Aorta (tissue), 5 donors: ENCODE data around the gene WDR11. TPM values are rescaled to one million over a fixed set of nuclear protein-coding genes. Genes with fewer than 3 reads are reported as not detected.

Experiments
- ATAC-seq: fragments of 200-7000 bp; cut with Tn5 transposase; one replicate; pipeline ENCODE4 v1.9.1; 2022; ENCODE audit warnings: moderate library complexity; ENCODE audit not compliant: low FRiP score
- DNase-seq, 2 donors: peaks; one replicate each; pipeline ENCODE4 v3.0.0-alpha.2; 2020
- H3K27ac ChIP-seq, 2 donors: one replicate each; pipeline ENCODE4 v1.5.1; 2013; ENCODE audit warnings: low read length in 2 of 2, mild to moderate bottlenecking in 2 of 2, moderate library complexity in 2 of 2, control low read depth in 1 of 2, inconsistent platforms in 1 of 2, low read depth in 1 of 2
- H3K27me3 ChIP-seq, 2 donors: one replicate each; pipeline ENCODE4 v1.6.1; 2013; ENCODE audit warnings: control low read depth in 1 of 2, low read length in 1 of 2, mild to moderate bottlenecking in 1 of 2, moderate library complexity in 1 of 2; ENCODE audit not compliant: insufficient read depth in 2 of 2, control insufficient read depth in 1 of 2
- H3K36me3 ChIP-seq, 2 donors: one replicate each; pipeline ENCODE4 v1.6.1; 2013; ENCODE audit warnings: control low read depth in 1 of 2, low read length in 1 of 2, mild to moderate bottlenecking in 1 of 2; ENCODE audit not compliant: insufficient read depth in 2 of 2, control insufficient read depth in 1 of 2
- H3K4me1 ChIP-seq, 2 donors: one replicate each; pipeline ENCODE4 v1.6.1; 2013; ENCODE audit warnings: low read length in 2 of 2, control low read depth in 1 of 2, mild to moderate bottlenecking in 1 of 2, moderate library complexity in 1 of 2; ENCODE audit not compliant: insufficient read depth in 2 of 2, control insufficient read depth in 1 of 2
- H3K4me3 ChIP-seq, 2 donors: one replicate each; pipeline ENCODE4 v1.5.1; 2013; ENCODE audit warnings: low read length in 2 of 2, control low read depth in 1 of 2, mild to moderate bottlenecking in 1 of 2
- H3K9me3 ChIP-seq: one replicate; pipeline ENCODE4 v1.6.1; 2013; ENCODE audit warnings: mild to moderate bottlenecking, low read length; ENCODE audit not compliant: control insufficient read depth
- WGBS, 2 donors: extraction: QIAGEN DNeasy Blood & Tissue Kit; methylation state at CpG; one replicate each; pipeline ENCODE4 v1.1.7; 2013; 5-methylcytosine and 5-hydroxymethylcytosine counted together
- intact Hi-C, 2 donors: fragments of 100-400 bp; cut with DNase I; formaldehyde crosslinking; loops; one replicate each; pipeline versions ENCODE4 v1.14.2 to v1.15.0; 2022
- polyA plus RNA-seq, 2 donors: library from polyadenylated mRNA; stranded (reverse); fragments of 200-250 nt; gene quantifications; one replicate each; pipeline ENCODE4 v1.2.3, GENCODE V29; 2013
- total RNA-seq, 2 donors: library from RNA; stranded (reverse); fragmentation: NEBNext Ultra II Directional; extraction: Animal tissue kit (Norgen Biotek cat#: 25700); gene quantifications; one replicate each; pipeline ENCODE4 v1.2.1, GENCODE V29; 2021
- donor health status: healthy with polysubstance abuse.
- donor health status: Bipolar disorder and iron deficiency.
- donor health status: DM: no; HTN: no; CAD: no.
- donor health status: DM: no; HTN: no; CAD: no.
- donor health status: DM: yes; HTN: yes; CAD: no.

Gene WDR11
- total and polyA plus RNA-seq, 4 donors, result 15.4 to 72.4 (median 40.5) TPM

- H3K36me3 ChIP-seq, result no peaks in the 10 kb centered on the region
- DNase-seq, result no peak
- H3K4me3 ChIP-seq, result no peak overlapping the region
- 62 to 71% methylated on average over 6 of the region's 6 CpGs for WGBS, 2 donors
- H3K27me3 ChIP-seq, result peaks cover 0 to 6% of the 10 kb centered on the region in 2 donors
- H3K27ac ChIP-seq, result no peak overlapping the region
- intact Hi-C loops, result no loop called here
- ATAC-seq, result no peak
- no peaks in the 10 kb centered on the region for H3K4me1 ChIP-seq
- peaks cover 1% of the 10 kb centered on the region for H3K9me3 ChIP-seq
These were observed 17.8 kb upstream of the WDR11 start for GRCh38 chr10:120833222-120833928.

- intact Hi-C loops, result no loop called here
These were observed 15.6 kb upstream of the WDR11 start for GRCh38 chr10:120835603-120836002.

DNA sequence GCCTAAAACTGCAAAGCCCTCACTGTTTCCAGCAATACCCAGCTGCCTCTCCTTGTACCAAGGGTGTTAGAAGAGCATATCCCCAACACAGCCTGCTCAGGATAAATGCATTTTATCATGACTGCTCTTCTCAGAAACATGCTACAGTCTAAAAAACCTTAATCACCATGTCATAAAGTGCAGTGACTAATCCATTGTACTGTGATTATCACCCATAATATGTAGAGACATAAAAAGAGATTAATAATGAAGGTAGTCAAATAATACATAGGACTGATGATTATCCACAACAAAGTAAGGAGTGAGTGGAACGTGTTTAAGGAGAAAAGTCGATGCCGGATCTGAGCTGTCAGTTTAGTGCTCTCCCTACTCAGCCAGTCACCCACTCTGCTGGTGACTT is 12.2 kb upstream of the WDR11 start:
- WGBS, 2 donors, result 85 to 87% methylated on average over 3 of the region's 3 CpGs
- H3K36me3 ChIP-seq, result no peaks in the 10 kb centered on the region
- intact Hi-C loops, result no loop called here
- no peaks in the 10 kb centered on the region for H3K4me1 ChIP-seq
- ATAC-seq (no peak), DNase-seq (no peak)
- peaks cover 1% of the 10 kb centered on the region for H3K9me3 ChIP-seq
- no peaks in the 10 kb centered on the region for H3K27me3 ChIP-seq
- no peak overlapping the region for H3K27ac ChIP-seq
- no peak overlapping the region for H3K4me3 ChIP-seq

More at GRCh38 chr10:120835603-120836002, 15.6 kb upstream of the WDR11 start:
- no peaks in the 10 kb centered on the region for H3K4me1 ChIP-seq
- DNase-seq (no peak), ATAC-seq (no peak)
- no peak overlapping the region for H3K27ac ChIP-seq
- no peaks in the 10 kb centered on the region for H3K36me3 ChIP-seq
- H3K4me3 ChIP-seq, result no peak overlapping the region
- 54 to 55% methylated on average over 2 of the region's 2 CpGs for WGBS, 2 donors
- peaks cover 0 to 4% of the 10 kb centered on the region in 2 donors for H3K27me3 ChIP-seq
- H3K9me3 ChIP-seq, result peaks cover 1% of the 10 kb centered on the region

GRCh38 chr10:120841522-120842189 is 9.5 kb upstream of the WDR11 start:
- H3K27ac ChIP-seq, result no peak overlapping the region
- WGBS, 2 donors, result 71 to 76% methylated on average over 1 of the region's 1 CpG
- H3K27me3 ChIP-seq, result no peaks in the 10 kb centered on the region
- H3K36me3 ChIP-seq, result no peaks in the 10 kb centered on the region
- DNase-seq, result no peak
- no peak overlapping the region for H3K4me3 ChIP-seq
- H3K9me3 ChIP-seq, result no peaks in the 10 kb centered on the region
- intact Hi-C loops, result no loop called here
- H3K4me1 ChIP-seq, result no peaks in the 10 kb centered on the region
- ATAC-seq, result no peak

DNA sequence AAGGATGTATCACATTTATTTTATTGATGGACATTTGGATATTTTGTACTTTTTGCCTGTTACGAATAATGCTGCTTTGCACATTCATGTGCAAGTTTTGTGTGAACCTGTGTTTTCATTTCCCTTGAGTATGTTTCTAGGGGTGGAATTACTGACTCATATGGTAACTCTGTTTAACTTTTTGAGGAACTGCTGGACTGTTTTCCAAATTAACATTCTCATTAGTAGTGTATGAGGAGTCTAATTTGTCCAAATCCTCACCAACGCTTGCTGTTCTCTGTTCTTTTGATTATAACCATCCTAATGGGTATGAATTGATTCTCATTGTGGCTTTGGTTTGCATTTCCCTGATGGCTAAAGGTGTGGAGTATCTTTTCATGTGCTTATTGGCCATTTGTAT is 3.2 kb downstream of the WDR11 start:
- Histone ChIP-seq H3K4me1 (peaks cover 0 to 2% of the 10 kb centered on the region in 2 donors), H3K4me3 (no peak overlapping the region), H3K36me3 (peaks cover 0 to 2% of the 10 kb centered on the region in 2 donors), H3K9me3 (no peaks in the 10 kb centered on the region), H3K27me3 (no peaks in the 10 kb centered on the region), H3K27ac (no peak overlapping the region)
- ATAC-seq (no peak), DNase-seq (no peak)
- intact Hi-C loops, result no loop called here
- 93 to 95% methylated on average over 2 of the region's 2 CpGs for whole genome bisulfite sequencing, 2 donors

GRCh38 chr10:120861178-120861855 is 10.2 kb downstream of the WDR11 start:
- 84 to 85% methylated on average over 2 of the region's 2 CpGs for WGBS, 2 donors
- intact Hi-C loops, result no loop called here
- Histone ChIP-seq H3K36me3 (peaks cover 2 to 4% of the 10 kb centered on the region in 2 donors), H3K4me3 (no peak overlapping the region), H3K27me3 (no peaks in the 10 kb centered on the region), H3K4me1 (no peaks in the 10 kb centered on the region), H3K27ac (no peak overlapping the region), H3K9me3 (no peaks in the 10 kb centered on the region)
- ATAC-seq (no peak), DNase-seq (no peak)

DNA sequence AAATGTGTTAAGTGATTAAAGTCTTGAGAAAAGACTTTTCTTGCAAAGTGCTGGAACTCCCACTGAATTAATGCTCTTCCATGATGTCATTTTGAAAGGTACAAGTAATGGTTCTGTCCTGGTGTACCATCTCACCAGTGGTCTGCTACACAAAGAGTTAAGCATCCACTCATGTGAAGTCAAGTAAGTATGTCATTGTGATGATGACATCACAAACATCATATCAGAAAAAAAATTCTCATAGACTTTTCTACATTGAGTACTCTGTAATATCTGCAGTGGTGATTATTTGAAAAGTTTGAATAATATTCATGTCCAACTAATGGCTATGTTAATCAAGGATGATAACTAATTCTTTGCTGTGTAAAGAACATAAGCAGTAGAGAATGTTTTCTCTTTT is 22.6 kb downstream of the WDR11 start:
- Histone ChIP-seq H3K27ac (no peak overlapping the region), H3K4me1 (no peaks in the 10 kb centered on the region), H3K9me3 (no peaks in the 10 kb centered on the region), H3K36me3 (peaks cover 0 to 1% of the 10 kb centered on the region in 2 donors), H3K4me3 (no peak overlapping the region), H3K27me3 (no peaks in the 10 kb centered on the region)
- intact Hi-C loops, result no loop called here
- no peak for ATAC-seq
- DNase-seq, result no peak

DNA sequence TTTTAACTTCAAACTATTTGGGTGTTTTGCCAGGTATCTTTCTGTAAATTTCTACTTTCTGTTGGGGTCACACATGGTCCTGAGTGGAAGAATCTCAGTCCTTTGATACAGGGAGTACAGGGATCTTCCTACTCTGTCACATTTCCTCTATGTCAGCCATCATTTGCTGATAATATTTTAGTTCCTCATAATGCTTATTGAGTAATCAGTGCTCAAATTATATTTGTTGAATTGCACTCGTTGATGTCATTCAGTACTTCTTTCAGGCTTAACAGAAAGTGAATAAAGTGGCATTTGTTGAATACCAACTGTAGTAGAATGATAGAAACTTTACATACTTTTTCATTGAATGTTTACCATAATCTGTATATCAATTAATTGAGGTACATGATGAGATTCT is 31.9 kb downstream of the WDR11 start:
- Histone ChIP-seq H3K27ac (no peak overlapping the region), H3K36me3 (peaks cover 8 to 12% of the 10 kb centered on the region in 2 donors), H3K4me3 (no peak overlapping the region), H3K4me1 (no peaks in the 10 kb centered on the region), H3K9me3 (no peaks in the 10 kb centered on the region), H3K27me3 (no peaks in the 10 kb centered on the region)
- DNase-seq (no peak), ATAC-seq (no peak)
- 78 to 89% methylated on average over 1 of the region's 1 CpG for WGBS, 2 donors
- intact Hi-C loops, result no loop called here
